Measurements from ENCODE around the gene SETDB1.
A peak's percentile ranks its signal among the peaks of the same experiment; 100 is the strongest.

Gene SETDB1

GRCh38 chr1:150972417-150972940, 46.3 kb downstream of the SETDB1 start:
- peak overlapping the region; percentile 80 for H3K4me3 ChIP-seq (ENCODE audit: low read depth, low read length)
- in situ Hi-C loops (cut with HindIII; ENCODE audit: low sequenced_read_pairs), result no loop called here

GRCh38 chr1:150973258-150973835, 47.2 kb downstream of the SETDB1 start:
- no peak for TF ChIP-seq CTCF (IDR thresholded peaks at IDR 0.05; ENCODE audit: low read depth, low read length, missing control alignments)
- peak overlapping the region; percentile 80 for H3K4me3 ChIP-seq (ENCODE audit: low read depth, low read length)
- in situ Hi-C loops (cut with HindIII; ENCODE audit: low sequenced_read_pairs), result no loop called here
- no peak for DNase-seq (ENCODE audit: low read depth)

More at GRCh38 chr1:150972417-150972940, 46.3 kb downstream of the SETDB1 start:
- no peak for TF ChIP-seq CTCF (IDR thresholded peaks at IDR 0.05; ENCODE audit: low read depth, low read length, missing control alignments)
- DNase-seq (ENCODE audit: low read depth), result no peak

- peak overlapping the region; percentile 80 for H3K4me3 ChIP-seq (ENCODE audit: low read depth, low read length)
- DNase-seq (ENCODE audit: low read depth), result no peak
- TF ChIP-seq CTCF (IDR thresholded peaks at IDR 0.05; ENCODE audit: low read depth, low read length, missing control alignments), result no peak
- in situ Hi-C loops (cut with HindIII; ENCODE audit: low sequenced_read_pairs), result no loop called here
Measured at GRCh38 chr1:150973836-150974579, 47.8 kb downstream of the SETDB1 start.

GRCh38 chr1:150974580-150975478, 48.7 kb downstream of the SETDB1 start, which contains the start of gene CERS2:
CERS2 (minus strand) TSS chr1:150974835; CDS start chr1:150969090, 5,745 bp downstream.
- H3K4me3 ChIP-seq (ENCODE audit: low read depth, low read length), result peak within 1 kb of the TSS; percentile 80
- in situ Hi-C loops (cut with HindIII; ENCODE audit: low sequenced_read_pairs), result no loop called here
- DNase-seq (ENCODE audit: low read depth), result peak; percentile 55
- TF ChIP-seq CTCF (IDR thresholded peaks at IDR 0.05; ENCODE audit: low read depth, low read length, missing control alignments), result no peak

- no peak overlapping the region for H3K4me3 ChIP-seq (ENCODE audit: low read depth, low read length)
- DNase-seq (ENCODE audit: low read depth), result no peak
- TF ChIP-seq CTCF (IDR thresholded peaks at IDR 0.05; ENCODE audit: low read depth, low read length, missing control alignments), result no peak
- in situ Hi-C loops (cut with HindIII; ENCODE audit: low sequenced_read_pairs), result no loop called here
Measured at GRCh38 chr1:150976401-150976821, 50.2 kb downstream of the SETDB1 start.
